IMR-90 (cell line): Measurements from ENCODE around the gene NFKB1. TPM values are rescaled to one million over a fixed set of nuclear protein-coding genes. Genes with fewer than 3 reads are reported as not detected.

Experiments used
- ATAC-seq: fragments of 200-7000 bp; cut with Tn5 transposase; 2 replicates; pipeline ENCODE4 v1.9.1; 2020; ENCODE audit warnings: low read depth, mild to moderate bottlenecking, moderate library complexity
- BruUV-seq: library from RNA; stranded (reverse); fragments of 400-500 nt; replicated peaks from 2 replicates; lab custom pipeline; 2021; lab: Mats Ljungman, UMichigan
- CTCF ChIA-PET: fragments of 300-600 bp; formaldehyde crosslinking; extraction: SDS; loops from one replicate; lab custom pipeline; 2021; ENCODE audit warnings: antibody characterized with exemption; lab: Yijun Ruan, JAX
- POLR2A ChIA-PET: fragments of 300-600 bp; sonication (Branson Sonifier 250); formaldehyde crosslinking; loops from one replicate; lab custom pipeline; 2022; ENCODE audit warnings: antibody characterized with exemption; ENCODE audit not compliant: unreplicated experiment; lab: Charles Lee
- DNase-seq: peaks from one replicate; pipeline ENCODE4 v3.0.0; 2013
- H2AFZ ChIP-seq: replicated peaks from 2 replicates; pipeline ENCODE3; 2013; ENCODE audit warnings: low read length, mild to moderate bottlenecking; ENCODE audit not compliant: poor library complexity
- H2AK5ac ChIP-seq: 2 replicates; pipeline ENCODE4 v1.6.1; 2013; ENCODE audit warnings: low read depth, low read length, inconsistent platforms
- H2AK9ac ChIP-seq: replicated peaks from 2 replicates; pipeline ENCODE3; 2013; ENCODE audit warnings: mild to moderate bottlenecking, low read depth, low read length, moderate library complexity; ENCODE audit not compliant: poor library complexity
- H2BK120ac ChIP-seq: 2 replicates; pipeline ENCODE4 v1.6.1; 2013; ENCODE audit warnings: low read depth, low read length, inconsistent platforms
- H2BK15ac ChIP-seq: 3 replicates; pipeline ENCODE4 v1.6.1; 2013; ENCODE audit warnings: low read depth, low read length, inconsistent platforms
- H2BK20ac ChIP-seq: 2 replicates; pipeline ENCODE4 v1.6.1; 2013; ENCODE audit warnings: low read depth, mild to moderate bottlenecking, inconsistent platforms, low read length, moderate library complexity
- H2BK5ac ChIP-seq: 2 replicates; pipeline ENCODE4 v1.6.1; 2013; ENCODE audit warnings: mild to moderate bottlenecking, low read depth, low read length, inconsistent platforms; ENCODE audit not compliant: poor library complexity, severe bottlenecking
- H3K14ac ChIP-seq: replicated peaks from 2 replicates; pipeline ENCODE4 v1.6.1; 2013; ENCODE audit warnings: low read depth, low read length, inconsistent platforms
- H3K18ac ChIP-seq: 2 replicates; pipeline ENCODE4 v1.6.1; 2013; ENCODE audit warnings: low read depth, low read length, control low read depth
- H3K23ac ChIP-seq: 2 replicates; pipeline ENCODE4 v1.6.1; 2013; ENCODE audit warnings: low read depth, low read length, inconsistent platforms
- H3K27ac ChIP-seq: 2 replicates; pipeline ENCODE4 v1.5.1; 2013; ENCODE audit warnings: mild to moderate bottlenecking, control low read depth, low read length; ENCODE audit not compliant: insufficient read depth
- H3K27me3 ChIP-seq: 2 replicates; pipeline ENCODE4 v1.6.1; 2013; ENCODE audit warnings: low read length; ENCODE audit not compliant: control insufficient read depth, insufficient read depth
- H3K36me3 ChIP-seq: 2 replicates; pipeline ENCODE4 v1.6.1; 2013; ENCODE audit warnings: low read length, mixed read lengths; ENCODE audit not compliant: control insufficient read depth, insufficient read depth
- H3K4ac ChIP-seq: 2 replicates; pipeline ENCODE4 v1.6.1; 2013; ENCODE audit warnings: low read depth, low read length, inconsistent platforms
- H3K4me1 ChIP-seq: 2 replicates; pipeline ENCODE4 v1.6.1; 2013; ENCODE audit warnings: low read length, mixed read lengths; ENCODE audit not compliant: control insufficient read depth, insufficient read depth
- H3K4me2 ChIP-seq: 2 replicates; pipeline ENCODE4 v1.6.1; 2013; ENCODE audit warnings: low read depth, mild to moderate bottlenecking, control low read depth, low read length, moderate library complexity
- H3K4me3 ChIP-seq: 2 replicates; pipeline ENCODE4 v1.5.1; 2013; ENCODE audit warnings: low read depth, mild to moderate bottlenecking, control low read depth, low read length, moderate library complexity; ENCODE audit not compliant: insufficient read depth
- H3K56ac ChIP-seq: 2 replicates; pipeline ENCODE4 v1.6.1; 2013; ENCODE audit warnings: low read length, inconsistent platforms; ENCODE audit not compliant: insufficient read depth; ENCODE audit errors: extremely low read depth
- H3K79me1 ChIP-seq, 2 experiments: 2 replicates each; pipeline ENCODE4 v1.6.1; 2013; ENCODE audit warnings: low read length in 2 of 2, inconsistent platforms in 1 of 2, low read depth in 1 of 2
- H3K9ac ChIP-seq: 2 replicates; pipeline ENCODE4 v1.6.1; 2013; ENCODE audit warnings: low read depth, low read length, control low read depth
- H3K9me1 ChIP-seq: 2 replicates; pipeline ENCODE4 v1.6.1; 2013; ENCODE audit warnings: low read length, inconsistent platforms; ENCODE audit not compliant: insufficient read depth
- H3K9me3 ChIP-seq: 2 replicates; pipeline ENCODE4 v1.6.1; 2013; ENCODE audit warnings: low read length; ENCODE audit not compliant: control insufficient read depth, insufficient read depth
- H4K20me1 ChIP-seq: 2 replicates; pipeline ENCODE4 v1.6.1; 2013; ENCODE audit warnings: low read length, inconsistent platforms; ENCODE audit not compliant: insufficient read depth
- H4K5ac ChIP-seq: 2 replicates; pipeline ENCODE4 v1.6.1; 2013; ENCODE audit warnings: mild to moderate bottlenecking, low read depth, low read length, control low read depth
- H4K8ac ChIP-seq, 2 experiments: 2 replicates each; pipeline ENCODE4 v1.6.1; 2013; ENCODE audit warnings: low read depth in 2 of 2, low read length in 2 of 2, control low read depth in 1 of 2, inconsistent platforms in 1 of 2
- H4K91ac ChIP-seq: 2 replicates; pipeline ENCODE4 v1.6.1; 2013; ENCODE audit warnings: low read depth, low read length, inconsistent platforms; ENCODE audit not compliant: insufficient read depth
- CHD1 ChIP-seq: IDR thresholded peaks from 2 replicates; pipeline ENCODE4 v1.6.1; 2012; ENCODE audit warnings: low read depth, low read length, improper control_type of control experiment
- CTCF ChIP-seq: conservative IDR thresholded peaks from 2 replicates; pipeline ENCODE4 v1.5.1; 2012; ENCODE audit warnings: mild to moderate bottlenecking, low read depth, low read length, improper control_type of control experiment
- ELK1 ChIP-seq: fragments of 150-350 bp; IDR thresholded peaks from 2 replicates; pipeline ENCODE4 v1.6.1; 2016; ENCODE audit warnings: low read depth, mild to moderate bottlenecking, low read length, moderate library complexity, borderline replicate concordance
- MAFK ChIP-seq: IDR thresholded peaks from 2 replicates; pipeline ENCODE4 v1.6.1; 2012; ENCODE audit warnings: low read depth, low read length, improper control_type of control experiment
- MXI1 ChIP-seq: IDR thresholded peaks from 2 replicates; pipeline ENCODE4 v1.6.1; 2012; ENCODE audit warnings: low read depth, mild to moderate bottlenecking, low read length, moderate library complexity, borderline replicate concordance
- NFE2L2 ChIP-seq: fragments of 150-350 bp; IDR thresholded peaks from 2 replicates; pipeline ENCODE4 v1.6.1; 2016; ENCODE audit warnings: low read depth, mild to moderate bottlenecking, low read length
- POLR2A ChIP-seq: IDR thresholded peaks from 2 replicates; pipeline ENCODE4 v1.6.1; 2012; ENCODE audit warnings: mild to moderate bottlenecking, low read depth, low read length
- RCOR1 ChIP-seq: IDR thresholded peaks from 2 replicates; pipeline ENCODE4 v1.6.1; 2012; ENCODE audit warnings: mild to moderate bottlenecking, low read length, improper control_type of control experiment; ENCODE audit not compliant: insufficient replicate concordance
- SMC3 ChIP-seq: fragments of 150-350 bp; IDR thresholded peaks from 2 replicates; pipeline ENCODE4 v1.6.1; 2016; ENCODE audit warnings: low read depth, mild to moderate bottlenecking, antibody characterized with exemption, low read length, moderate library complexity
- USF2 ChIP-seq: fragments of 150-350 bp; IDR thresholded peaks from 2 replicates; pipeline ENCODE4 v1.6.1; 2017; ENCODE audit warnings: mild to moderate bottlenecking, antibody characterized with exemption, low read length, low read depth
- WGBS, 2 experiments: methylation state at CpG; one replicate each; pipeline versions ENCODE4 v1.1.5 to v1.1.7; 2013; ENCODE audit warnings: missing lambda C conversion rate in 2 of 2; ENCODE audit not compliant: insufficient read length in 1 of 2; ENCODE audit errors: extremely low coverage in 2 of 2; 5-methylcytosine and 5-hydroxymethylcytosine counted together
- dilution Hi-C: fragments of 300-500 bp; cut with HindIII; formaldehyde crosslinking; loops from one replicate; pipeline ENCODE4 v1.14.3; 2018; ENCODE audit warnings: low sequenced_read_pairs; ENCODE audit not compliant: unreplicated experiment
- in situ Hi-C: fragments of 300-500 bp; cut with MboI; formaldehyde crosslinking; loops from 3 replicates; pipeline ENCODE4 v1.14.3; 2019; ENCODE audit warnings: low sequenced_read_pairs, inconsistent platforms, mixed read lengths
- intact Hi-C: fragments of 100-400 bp; cut with micrococcal nuclease; formaldehyde crosslinking; loops from 2 replicates; pipeline ENCODE4 v1.10.0; 2022
- polyA plus RNA-seq, 3 experiments: library from polyadenylated mRNA; depleted of rRNA; stranded (reverse); fragments of >200 nt; gene quantifications; 2 replicates each; pipeline ENCODE4 v1.2.3, GENCODE V29; 2012; ENCODE audit warnings: low replicate concordance in 1 of 3
- total RNA-seq: library from RNA; depleted of rRNA; stranded (reverse); fragments of >200 nt; gene quantifications from 2 replicates; pipeline ENCODE4 v1.2.3, GENCODE V29; 2012

NFKB1 gene
- total and polyA plus RNA-seq, 2 of the 4 experiments (the other 2 are of a cell fraction), result 19.8 to 24.6 TPM

- Histone ChIP-seq H2BK120ac (no peak overlapping the region), H3K9me1 (0 out of 2 replicates have a peak, but pooled peaks cover 3% of the 10 kb centered on the region), H3K36me3 (no peaks in the 10 kb centered on the region), H2BK5ac (no peak overlapping the region), H4K91ac (no peak overlapping the region), H2AK5ac (no peak overlapping the region), H2BK20ac (no peak overlapping the region), H3K4me1 (no peaks in the 10 kb centered on the region), H3K9ac (no peak overlapping the region), H3K4me3 (no peak overlapping the region), H2BK15ac (no peak overlapping the region), H4K20me1 (no peaks in the 10 kb centered on the region), H3K4me2 (no peak overlapping the region), H3K56ac (no peak overlapping the region), H3K27me3 (no peaks in the 10 kb centered on the region), H3K4ac (no peak overlapping the region), H4K8ac (no peak overlapping the region), H3K23ac (no peak overlapping the region), H3K79me1 (no peaks in the 10 kb centered on the region; a peak in 1 of 4 replicates), H4K5ac (no peak overlapping the region), H3K27ac (no peak overlapping the region), H3K14ac (no peak overlapping the region), H3K18ac (no peak overlapping the region), H2AFZ (no peak overlapping the region), H3K9me3 (no peaks in the 10 kb centered on the region), H2AK9ac (no peak overlapping the region)
- ChIA-PET CTCF (no interaction called here), POLR2A (no interaction called here)
- in situ Hi-C loops, result no loop called here
- TF ChIP-seq MAFK (no peak), MXI1 (no peak), CHD1 (no peak), USF2 (no peak), ELK1 (no peak), SMC3 (no peak), CTCF (no peak), POLR2A (no peak), NFE2L2 (no peak), RCOR1 (no peak)
- BruUV-seq, result no TSS peak
- intact Hi-C loops, result no loop called here
- WGBS, 2 experiments, result no CpG with 5 or more reads among the region's 1 CpG
- dilution Hi-C loops, result no loop called here
- DNase-seq (no peak), ATAC-seq (no peak)
These were observed 7.4 kb upstream of the NFKB1 start for GRCh38 chr4:102493794-102494193.
